Ovary (tissue), 3 donors: ENCODE data around the gene SLC12A8.
"Not testable (repeated sequence)": the region's sequence is repeated elsewhere in the genome, so short reads cannot be mapped to it uniquely, and the experiment has no call there.

Experiments used
- CTCF ChIP-seq, 3 donors: fragments of 450-650 bp in 2 of 3; fragments of 200-600 bp in 1 of 3; IDR thresholded peaks; one replicate each; pipeline versions ENCODE4 v1.5.1 to v1.8.0; 2016 to 2022; ENCODE audit warnings: antibody characterized with exemption in 3 of 3, mild to moderate bottlenecking in 1 of 3
- POLR2A ChIP-seq: fragments of 450-650 bp; IDR thresholded peaks from one replicate; pipeline ENCODE4 v1.6.1; 2017; ENCODE audit warnings: antibody characterized with exemption, mild to moderate bottlenecking, moderate library complexity
- donor health status: DM: no; HTN: no; CAD: no.

- not testable (repeated sequence) for TF ChIP-seq CTCF (IDR thresholded peaks at IDR 0.05); POLR2A
Measured at GRCh38 chr3:125082339-125082738, 130.2 kb downstream of the SLC12A8 start.
